ENCODE data around the gene CNOT2.
A peak's percentile ranks its signal among the peaks of the same experiment; 100 is the strongest.

CNOT2 gene

DNA sequence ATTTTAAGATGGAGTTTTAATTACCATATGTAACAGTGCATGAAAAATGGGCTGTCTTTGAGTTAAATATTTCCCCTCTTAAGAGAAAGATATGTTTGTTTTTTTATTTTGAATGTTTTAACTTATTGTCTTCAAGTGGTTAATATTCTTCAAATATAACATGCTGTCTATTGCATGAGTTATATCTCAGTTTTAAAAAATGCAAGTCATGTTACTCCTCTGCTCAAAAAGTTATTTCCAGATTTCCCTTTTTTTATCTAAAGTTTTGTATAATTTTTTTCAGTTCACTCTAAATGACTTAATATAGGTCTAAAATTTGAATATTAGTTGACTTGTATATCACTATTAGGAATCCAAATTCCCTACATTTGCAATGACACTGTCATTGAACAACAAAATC lies 117.0 kb downstream of the CNOT2 start:
- TF ChIP-seq, protein P1, sequence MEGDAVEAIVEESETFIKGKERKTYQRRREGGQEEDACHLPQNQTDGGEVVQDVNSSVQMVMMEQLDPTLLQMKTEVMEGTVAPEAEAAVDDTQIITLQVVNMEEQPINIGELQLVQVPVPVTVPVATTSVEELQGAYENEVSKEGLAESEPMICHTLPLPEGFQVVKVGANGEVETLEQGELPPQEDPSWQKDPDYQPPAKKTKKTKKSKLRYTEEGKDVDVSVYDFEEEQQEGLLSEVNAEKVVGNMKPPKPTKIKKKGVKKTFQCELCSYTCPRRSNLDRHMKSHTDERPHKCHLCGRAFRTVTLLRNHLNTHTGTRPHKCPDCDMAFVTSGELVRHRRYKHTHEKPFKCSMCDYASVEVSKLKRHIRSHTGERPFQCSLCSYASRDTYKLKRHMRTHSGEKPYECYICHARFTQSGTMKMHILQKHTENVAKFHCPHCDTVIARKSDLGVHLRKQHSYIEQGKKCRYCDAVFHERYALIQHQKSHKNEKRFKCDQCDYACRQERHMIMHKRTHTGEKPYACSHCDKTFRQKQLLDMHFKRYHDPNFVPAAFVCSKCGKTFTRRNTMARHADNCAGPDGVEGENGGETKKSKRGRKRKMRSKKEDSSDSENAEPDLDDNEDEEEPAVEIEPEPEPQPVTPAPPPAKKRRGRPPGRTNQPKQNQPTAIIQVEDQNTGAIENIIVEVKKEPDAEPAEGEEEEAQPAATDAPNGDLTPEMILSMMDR (IDR thresholded peaks at IDR 0.05), result no peak
- no peak for TF ChIP-seq ZFX (IDR thresholded peaks at IDR 0.05; ENCODE audit: borderline replicate concordance)
- H3K27ac ChIP-seq, result no peak overlapping the region

DNA sequence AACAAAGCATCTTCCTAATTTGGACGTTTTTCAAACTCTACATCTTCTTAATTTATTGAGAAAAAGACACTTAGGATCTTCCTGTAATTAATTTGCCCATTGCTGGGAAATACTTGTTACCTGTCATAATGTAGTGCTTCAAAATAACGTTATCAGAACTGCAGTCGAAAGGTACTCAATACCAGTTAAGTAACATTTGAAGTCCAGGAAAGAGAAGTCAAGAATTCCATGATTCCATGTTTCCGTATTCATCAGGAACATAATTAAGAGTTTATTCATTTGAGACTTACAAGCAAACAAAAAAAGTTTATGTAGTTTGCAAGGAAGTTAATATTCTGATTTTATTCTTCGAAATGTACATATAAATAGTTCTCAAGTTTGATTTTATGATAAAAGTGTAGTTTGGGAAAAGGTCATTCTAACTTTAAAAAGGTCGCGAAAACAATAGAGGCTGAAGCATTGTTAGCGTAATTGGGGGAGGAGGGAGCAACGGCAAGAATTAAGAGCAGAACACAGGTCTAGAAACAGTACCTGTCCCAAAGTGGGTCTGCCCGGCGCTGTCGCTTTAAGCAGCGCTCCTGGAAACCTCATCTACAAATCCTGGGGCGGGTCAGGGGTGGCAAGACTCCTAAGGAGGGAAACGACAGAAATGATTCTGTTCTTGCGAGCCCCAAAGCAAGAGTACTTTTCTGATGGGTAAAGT lies 121.6 kb downstream of the CNOT2 start:
- TF ChIP-seq, protein P1 (IDR thresholded peaks at IDR 0.05), result no peak
- TF ChIP-seq ZFX (IDR thresholded peaks at IDR 0.05; ENCODE audit: borderline replicate concordance), result no peak

DNA sequence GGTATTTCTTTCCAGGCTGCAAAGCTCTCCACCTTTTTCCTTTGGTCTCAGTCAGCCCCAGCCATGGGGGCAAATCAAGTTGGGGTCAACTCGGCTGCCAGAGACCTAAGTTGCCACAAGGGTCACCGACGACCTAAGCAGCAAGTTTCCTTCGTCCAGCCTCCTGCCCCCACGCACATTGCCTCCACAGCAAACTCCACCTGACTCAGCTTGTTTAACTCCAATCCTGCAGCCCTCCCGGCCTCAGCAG lies 122.1 kb downstream of the CNOT2 start:
- peak overlapping the region; percentile 67 for H3K27ac ChIP-seq
- no peak for TF ChIP-seq ZFX (IDR thresholded peaks at IDR 0.05; ENCODE audit: borderline replicate concordance)
- TF ChIP-seq, protein P1 (IDR thresholded peaks at IDR 0.05), result no peak

More for the DNA sequence above, 121.6 kb downstream of the CNOT2 start:
- H3K27ac ChIP-seq, result peak overlapping the region; percentile 67

GRCh38 chr12:70365648-70366518 lies 122.7 kb downstream of the CNOT2 start, which contains the start of gene KCNMB4:
Gene KCNMB4 (plus strand): TSS chr12:70366290. CDS start chr12:70366735, 445 bp downstream.
- peak within 1 kb of the TSS; percentile 67 for H3K27ac ChIP-seq

GRCh38 chr12:70366581-70367257 lies 123.5 kb downstream of the CNOT2 start:
- peak overlapping the region; percentile 67 for H3K27ac ChIP-seq

More at GRCh38 chr12:70365648-70366518, 122.7 kb downstream of the CNOT2 start, which contains the start of gene KCNMB4:
- no peak for TF ChIP-seq ZFX (IDR thresholded peaks at IDR 0.05; ENCODE audit: borderline replicate concordance)
- TF ChIP-seq, protein P1 (IDR thresholded peaks at IDR 0.05), result 0 out of 2 replicates have a peak, but pooled peaks have one; percentile 9

DNA sequence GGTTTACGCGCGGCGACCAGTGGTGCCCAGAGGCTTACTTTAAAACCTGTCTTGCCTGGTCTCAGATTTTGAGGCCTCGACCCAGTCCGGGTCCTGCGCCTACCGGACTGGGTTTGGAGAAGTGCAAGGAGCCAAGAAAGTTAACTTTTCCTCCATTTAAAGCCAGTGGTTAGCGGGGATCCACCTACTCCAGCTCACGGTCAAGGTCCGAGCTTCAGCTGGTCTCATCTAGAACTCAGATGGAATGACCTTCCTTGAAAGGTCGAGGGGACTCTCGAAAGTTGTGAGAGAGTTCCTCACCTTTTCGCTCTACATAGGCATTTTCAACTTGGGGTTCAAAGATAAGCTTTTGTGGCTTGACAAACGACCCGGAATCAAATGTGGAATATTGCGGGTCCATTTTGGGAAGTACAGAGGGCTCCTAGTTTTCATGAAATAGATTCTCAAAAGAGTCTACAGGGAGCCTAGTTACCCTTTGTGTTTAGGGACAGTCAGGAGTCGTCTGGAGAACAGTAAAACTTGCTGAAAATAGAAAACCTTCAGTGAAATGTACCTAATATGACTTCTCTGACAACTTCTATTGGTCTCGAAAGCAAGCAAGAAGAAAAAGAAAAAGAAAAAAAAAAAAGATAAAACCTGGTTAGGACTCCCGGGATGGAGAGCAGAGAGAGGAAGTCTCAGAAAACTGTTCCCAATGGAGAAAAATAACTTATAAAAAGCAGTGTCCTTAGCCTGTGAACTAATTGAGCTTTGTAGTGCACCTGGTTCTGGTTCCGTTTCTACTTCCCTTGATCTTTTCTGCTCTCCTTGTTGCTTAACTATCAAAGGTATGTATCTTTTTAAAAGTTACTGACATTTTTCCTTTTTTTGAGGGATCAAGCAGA lies 124.3 kb downstream of the CNOT2 start:
- no peak overlapping the region for H3K27ac ChIP-seq
- TF ChIP-seq ZFX (IDR thresholded peaks at IDR 0.05; ENCODE audit: borderline replicate concordance), result no peak
- TF ChIP-seq, protein P1 (IDR thresholded peaks at IDR 0.05), result no peak

More at GRCh38 chr12:70366581-70367257, 123.5 kb downstream of the CNOT2 start:
- TF ChIP-seq ZFX (IDR thresholded peaks at IDR 0.05; ENCODE audit: borderline replicate concordance), result no peak
- TF ChIP-seq, protein P1 (IDR thresholded peaks at IDR 0.05), result peak; percentile 12; the same call in 1 of the 2 replicates
